GM21360 (cell line): Measurements from ENCODE around the gene FUCA2.
"Not testable (repeated sequence)": the region's sequence is repeated elsewhere in the genome, so short reads cannot be mapped to it uniquely, and the experiment has no call there.

ENCODE experiments used
- ATAC-seq: cut with Tn5 transposase; IDR thresholded peaks from one replicate; pipeline ENCODE4 v1.9.1; 2021; ENCODE audit warnings: mild to moderate bottlenecking, moderate library complexity; ENCODE audit not compliant: unreplicated experiment

FUCA2 gene

GRCh38 chr6:143536866-143537691 lies 25.6 kb upstream of the FUCA2 start:
- ATAC-seq, result peak; percentile 62

GRCh38 chr6:143536461-143536865 lies 24.9 kb upstream of the FUCA2 start:
- ATAC-seq, result peak; percentile 53

GRCh38 chr6:143535189-143535614 lies 23.7 kb upstream of the FUCA2 start:
- no peak for ATAC-seq

GRCh38 chr6:143531720-143532499 lies 20.4 kb upstream of the FUCA2 start:
- ATAC-seq, result no peak

GRCh38 chr6:143529095-143529494 lies 17.6 kb upstream of the FUCA2 start:
- no peak for ATAC-seq

- peak; percentile 67 for ATAC-seq
Observed at GRCh38 chr6:143528164-143528811, 16.8 kb upstream of the FUCA2 start.

- no peak for ATAC-seq
Observed at GRCh38 chr6:143527677-143528076, 16.2 kb upstream of the FUCA2 start.

- ATAC-seq, result no peak
Observed at GRCh38 chr6:143525356-143525755, 13.8 kb upstream of the FUCA2 start.

GRCh38 chr6:143522039-143522600 lies 10.6 kb upstream of the FUCA2 start:
- no peak for ATAC-seq

- ATAC-seq, result no peak
Observed at GRCh38 chr6:143517447-143517773, 5.9 kb upstream of the FUCA2 start.

GRCh38 chr6:143516690-143517446 lies 5.3 kb upstream of the FUCA2 start:
- no peak for ATAC-seq

GRCh38 chr6:143515766-143516355 lies 4.3 kb upstream of the FUCA2 start:
- no peak for ATAC-seq

GRCh38 chr6:143515061-143515760 lies 3.7 kb upstream of the FUCA2 start:
- no peak for ATAC-seq

- peak; percentile 52 for ATAC-seq
Observed at GRCh38 chr6:143513410-143513809, 1.9 kb upstream of the FUCA2 start.

GRCh38 chr6:143510326-143510725 lies 1.2 kb downstream of the FUCA2 start:
- not testable (repeated sequence) for ATAC-seq

GRCh38 chr6:143507358-143508145 lies 4.0 kb downstream of the FUCA2 start:
- ATAC-seq, result no peak

GRCh38 chr6:143506620-143507019 lies 4.9 kb downstream of the FUCA2 start:
- no peak for ATAC-seq

- ATAC-seq, result no peak
Observed at GRCh38 chr6:143506199-143506598, 5.3 kb downstream of the FUCA2 start.

GRCh38 chr6:143505537-143505936 lies 6.0 kb downstream of the FUCA2 start:
- no peak for ATAC-seq
